DOHH2 (cell line): Measurements from ENCODE around the gene FSD1.
A peak's percentile ranks its signal among the peaks of the same experiment; 100 is the strongest.

ENCODE experiments used
- H3F3A ChIP-seq: fragments of 200-600 bp; sonication (generic), shearing (Covaris generic); 2 replicates; pipeline ENCODE4 v1.6.0; 2016; ENCODE audit warnings: antibody characterized with exemption, mild to moderate bottlenecking; ENCODE audit not compliant: control insufficient read depth, insufficient read depth
- H3K27ac ChIP-seq: fragments of 200-600 bp; sonication (generic); 2 replicates; pipeline ENCODE4 v1.5.1; 2014; ENCODE audit warnings: low read depth, mild to moderate bottlenecking, low read length, moderate library complexity
- H3K27me3 ChIP-seq: fragments of 200-600 bp; sonication (generic); 2 replicates; pipeline ENCODE4 v1.6.1; 2014; ENCODE audit warnings: mild to moderate bottlenecking, low read length, mixed read lengths; ENCODE audit not compliant: control insufficient read depth
- H3K36me3 ChIP-seq: fragments of 200-600 bp; sonication (generic); 2 replicates; pipeline ENCODE4 v1.6.1; 2014; ENCODE audit warnings: mild to moderate bottlenecking, low read length, moderate library complexity, mixed read lengths; ENCODE audit not compliant: control insufficient read depth
- H3K4me1 ChIP-seq: fragments of 200-600 bp; sonication (generic); 2 replicates; pipeline ENCODE4 v1.6.1; 2014; ENCODE audit warnings: mild to moderate bottlenecking, low read length, mixed read lengths; ENCODE audit not compliant: control insufficient read depth
- H3K4me2 ChIP-seq: fragments of 200-600 bp; sonication (generic); 2 replicates; pipeline ENCODE4 v1.6.0; 2014; ENCODE audit warnings: mild to moderate bottlenecking, low read length, moderate library complexity
- H3K4me3 ChIP-seq: fragments of 200-600 bp; sonication (generic); 2 replicates; pipeline ENCODE4 v1.5.1; 2014; ENCODE audit warnings: mild to moderate bottlenecking, low read length, mixed read lengths
- H3K79me2 ChIP-seq: fragments of 200-600 bp; sonication (generic); 2 replicates; pipeline ENCODE4 v1.6.1; 2014; ENCODE audit warnings: mild to moderate bottlenecking, low read length, mixed read lengths; ENCODE audit not compliant: control insufficient read depth
- H3K9me2 ChIP-seq: fragments of 200-600 bp; sonication (generic); replicated peaks from 2 replicates; pipeline ENCODE4 v1.6.1; 2014; ENCODE audit warnings: mild to moderate bottlenecking, low read length, mixed read lengths; ENCODE audit not compliant: control insufficient read depth
- H3K9me3 ChIP-seq: fragments of 200-600 bp; sonication (generic); 2 replicates; pipeline ENCODE4 v1.6.1; 2014; ENCODE audit warnings: antibody characterized with exemption, low read length, mixed read lengths; ENCODE audit not compliant: control insufficient read depth, insufficient read depth
- H4K20me1 ChIP-seq: fragments of 200-600 bp; sonication (generic); 2 replicates; pipeline ENCODE4 v1.6.0; 2014; ENCODE audit warnings: low read depth, mild to moderate bottlenecking, antibody characterized with exemption, low read length, moderate library complexity; ENCODE audit not compliant: control insufficient read depth, insufficient read depth
- CTCF ChIP-seq: fragments of 200-600 bp; sonication (generic); IDR thresholded peaks from one replicate; pipeline ENCODE4 v1.5.1; 2014; ENCODE audit warnings: antibody characterized with exemption, mild to moderate bottlenecking, low read depth, low read length; ENCODE audit not compliant: poor library complexity, severe bottlenecking
- EZH2phosphoT487 ChIP-seq: fragments of 200-600 bp; sonication (generic); IDR thresholded peaks from 2 replicates; pipeline ENCODE4 v1.6.1; 2017; ENCODE audit warnings: borderline replicate concordance, mild to moderate bottlenecking, antibody characterized with exemption, low read length, moderate library complexity, mixed read lengths

FSD1 gene

GRCh38 chr19:4369109-4369887 is 64.9 kb downstream of the FSD1 start:
- 0 out of 2 replicates have a peak, but pooled peaks cover 3% of the 10 kb centered on the region for H3F3A ChIP-seq
- peaks cover 16% of the 10 kb centered on the region for H4K20me1 ChIP-seq
- H3K4me2 ChIP-seq, result peak overlapping the region; percentile 70
- H3K9me2 ChIP-seq, result no peaks in the 10 kb centered on the region
- peaks cover 46% of the 10 kb centered on the region for H3K4me1 ChIP-seq
- peaks cover 57% of the 10 kb centered on the region for H3K79me2 ChIP-seq
- H3K27ac ChIP-seq, result peak overlapping the region; percentile 82
- H3K27me3 ChIP-seq, result no peaks in the 10 kb centered on the region
- H3K4me3 ChIP-seq, result peak overlapping the region; percentile 68
- H3K9me3 ChIP-seq, result no peaks in the 10 kb centered on the region
- TF ChIP-seq CTCF, result no peak
- no peak for TF ChIP-seq EZH2phosphoT487
- peaks cover 32% of the 10 kb centered on the region for H3K36me3 ChIP-seq

GRCh38 chr19:4369888-4370260 is 65.5 kb downstream of the FSD1 start:
- H3K9me2 ChIP-seq, result no peaks in the 10 kb centered on the region
- H3F3A ChIP-seq, result 0 out of 2 replicates have a peak, but pooled peaks cover 3% of the 10 kb centered on the region
- H3K36me3 ChIP-seq, result peaks cover 32% of the 10 kb centered on the region
- peaks cover 51% of the 10 kb centered on the region for H3K4me1 ChIP-seq
- TF ChIP-seq CTCF, result peak; percentile 76
- no peak for TF ChIP-seq EZH2phosphoT487
- peak overlapping the region; percentile 68 for H3K4me3 ChIP-seq
- peaks cover 63% of the 10 kb centered on the region for H3K79me2 ChIP-seq
- H3K27ac ChIP-seq, result peak overlapping the region; percentile 82
- H3K27me3 ChIP-seq, result no peaks in the 10 kb centered on the region
- H4K20me1 ChIP-seq, result peaks cover 21% of the 10 kb centered on the region
- H3K9me3 ChIP-seq, result no peaks in the 10 kb centered on the region
- H3K4me2 ChIP-seq, result peak overlapping the region; percentile 70

- no peaks in the 10 kb centered on the region for H3K27me3 ChIP-seq
- peaks cover 69% of the 10 kb centered on the region for H3K79me2 ChIP-seq
- peak overlapping the region; percentile 70 for H3K4me2 ChIP-seq
- peaks cover 25% of the 10 kb centered on the region for H3K36me3 ChIP-seq
- peaks cover 58% of the 10 kb centered on the region for H3K4me1 ChIP-seq
- peaks cover 28% of the 10 kb centered on the region for H4K20me1 ChIP-seq
- no peak for TF ChIP-seq EZH2phosphoT487
- no peak for TF ChIP-seq CTCF
- 0 out of 2 replicates have a peak, but pooled peaks cover 3% of the 10 kb centered on the region for H3F3A ChIP-seq
- peak overlapping the region; percentile 68 for H3K4me3 ChIP-seq
- H3K27ac ChIP-seq, result peak overlapping the region; percentile 82
- no peaks in the 10 kb centered on the region for H3K9me3 ChIP-seq
- H3K9me2 ChIP-seq, result no peaks in the 10 kb centered on the region
Observed at GRCh38 chr19:4370418-4371041, 66.1 kb downstream of the FSD1 start.
